Smooth muscle cell (in vitro differentiated cells): ENCODE data around the gene LILRA6. TPM values are rescaled to one million over a fixed set of nuclear protein-coding genes. Genes with fewer than 3 reads are reported as not detected.
"Not testable (repeated sequence)": the region's sequence is repeated elsewhere in the genome, so short reads cannot be mapped to it uniquely, and the experiment has no call there.

Experiments used
- DNase-seq: peaks from one replicate; lab custom pipeline; 2025; ENCODE audit not compliant: unreplicated experiment; lab: John Stamatoyannopoulos, UW
- H2AFZ ChIP-seq: fragments of 200-600 bp; sonication (generic); 2 replicates; pipeline ENCODE4 v1.6.0; 2016; ENCODE audit warnings: antibody characterized with exemption, low read depth, mild to moderate bottlenecking
- H3F3A ChIP-seq: fragments of 200-600 bp; sonication (generic); 2 replicates; pipeline ENCODE4 v1.6.0; 2017; ENCODE audit warnings: antibody characterized with exemption, low read depth
- H3K27ac ChIP-seq: fragments of 200-600 bp; sonication (generic); 2 replicates; pipeline ENCODE4 v1.5.1; 2016; ENCODE audit warnings: low read depth, mild to moderate bottlenecking
- H3K27me3 ChIP-seq: fragments of 200-600 bp; sonication (generic); 2 replicates; pipeline ENCODE4 v1.6.1; 2016; ENCODE audit warnings: low read depth, mild to moderate bottlenecking
- H3K36me3 ChIP-seq: fragments of 200-600 bp; sonication (generic); 2 replicates; pipeline ENCODE4 v1.5.1; 2016; ENCODE audit warnings: low read depth
- H3K4me1 ChIP-seq: fragments of 200-600 bp; sonication (generic); 2 replicates; pipeline ENCODE4 v1.5.1; 2016; ENCODE audit warnings: low read depth
- H3K4me2 ChIP-seq: fragments of 200-600 bp; sonication (generic); 2 replicates; pipeline ENCODE4 v1.6.0; 2016; ENCODE audit warnings: mild to moderate bottlenecking
- H3K4me3 ChIP-seq: fragments of 200-600 bp; sonication (generic); 2 replicates; pipeline ENCODE4 v1.5.1; 2016; ENCODE audit warnings: mild to moderate bottlenecking
- H3K79me2 ChIP-seq: fragments of 200-600 bp; sonication (generic); 2 replicates; pipeline ENCODE4 v1.6.0; 2016; ENCODE audit warnings: low read depth, mild to moderate bottlenecking
- H3K9ac ChIP-seq: fragments of 200-600 bp; sonication (generic); 2 replicates; pipeline ENCODE4 v1.6.0; 2016; ENCODE audit warnings: low read depth
- H3K9me3 ChIP-seq: fragments of 200-600 bp; sonication (generic); replicated peaks from 2 replicates; pipeline ENCODE4 v1.5.1; 2016; ENCODE audit warnings: low read depth
- H4K20me1 ChIP-seq: fragments of 200-600 bp; sonication (generic); 2 replicates; pipeline ENCODE4 v1.6.0; 2016; ENCODE audit warnings: low read depth
- CTCF ChIP-seq: fragments of 200-600 bp; sonication (generic); IDR thresholded peaks from 2 replicates; pipeline ENCODE4 v1.5.1; 2017; ENCODE audit warnings: borderline replicate concordance, mild to moderate bottlenecking, antibody characterized with exemption; ENCODE audit not compliant: insufficient read depth, poor library complexity, severe bottlenecking
- WGBS: methylation state at CpG from one replicate; pipeline ENCODE4 v1.1.7; 2016; ENCODE audit warnings: low lambda C conversion rate; 5-methylcytosine and 5-hydroxymethylcytosine counted together
- polyA plus RNA-seq: library from polyadenylated mRNA; unstranded; fragments of >200 nt; fragmentation: Nextera tagmentation; extraction: Ambion mirVana; gene quantifications from 2 replicates; pipeline ENCODE4 v1.2.1, GENCODE V29; 2016
- total RNA-seq: library from RNA; depleted of rRNA; stranded (reverse); fragments of >200 nt; gene quantifications from 2 replicates; pipeline ENCODE4 v1.2.3, GENCODE V29; 2014

The LILRA6 gene
- total and polyA plus RNA-seq, 2 experiments from 2014 or later = not detected

- Histone ChIP-seq H3K9me3 (no peaks in the 10 kb centered on the region), H3F3A (no peaks in the 10 kb centered on the region), H3K4me1 (no peaks in the 10 kb centered on the region), H3K27ac (no peak overlapping the region), H4K20me1 (no peaks in the 10 kb centered on the region), H3K4me2 (no peak overlapping the region), H3K36me3 (no peaks in the 10 kb centered on the region), H3K9ac (no peak overlapping the region), H3K79me2 (no peaks in the 10 kb centered on the region), H2AFZ (no peak overlapping the region), H3K4me3 (no peak overlapping the region), H3K27me3 (peaks cover 14% of the 10 kb centered on the region)
- TF ChIP-seq CTCF = no peak
- no peak for DNase-seq
- 91% methylated on average over 8 of the region's 8 CpGs for WGBS
Measured at GRCh38 chr19:54248016-54248601, 5.5 kb upstream of the LILRA6 start.

- H3K36me3 ChIP-seq = no peaks in the 10 kb centered on the region
- no peak overlapping the region for H2AFZ ChIP-seq
- TF ChIP-seq CTCF = no peak
- no peaks in the 10 kb centered on the region for H3F3A ChIP-seq
- WGBS = 93% methylated on average over 20 of the region's 20 CpGs
- no peak overlapping the region for H3K4me3 ChIP-seq
- H4K20me1 ChIP-seq = no peaks in the 10 kb centered on the region
- H3K4me1 ChIP-seq = no peaks in the 10 kb centered on the region
- peaks cover 12% of the 10 kb centered on the region for H3K27me3 ChIP-seq
- DNase-seq = no peak
- H3K9ac ChIP-seq = no peak overlapping the region
- no peaks in the 10 kb centered on the region for H3K9me3 ChIP-seq
- H3K79me2 ChIP-seq = no peaks in the 10 kb centered on the region
- H3K4me2 ChIP-seq = no peak overlapping the region
- no peak overlapping the region for H3K27ac ChIP-seq
Measured at GRCh38 chr19:54247106-54247930, 4.7 kb upstream of the LILRA6 start.

- Histone ChIP-seq H3K9ac (no peak overlapping the region), H3K4me3 (no peak overlapping the region), H3K4me2 (no peak overlapping the region), H3K36me3 (no peaks in the 10 kb centered on the region), H3K27me3 (peaks cover 12% of the 10 kb centered on the region), H3K4me1 (no peaks in the 10 kb centered on the region), H3K9me3 (no peaks in the 10 kb centered on the region), H3F3A (no peaks in the 10 kb centered on the region), H3K27ac (no peak overlapping the region), H3K79me2 (no peaks in the 10 kb centered on the region), H4K20me1 (no peaks in the 10 kb centered on the region), H2AFZ (no peak overlapping the region)
- WGBS = 91% methylated on average over 3 of the region's 3 CpGs
- no peak for DNase-seq
- TF ChIP-seq CTCF = no peak
Measured at GRCh38 chr19:54245936-54246335, 3.3 kb upstream of the LILRA6 start.

- not testable (repeated sequence) for H3K9me3 ChIP-seq, H3K79me2 ChIP-seq, H3K27ac ChIP-seq, H4K20me1 ChIP-seq, H3F3A ChIP-seq, H3K4me3 ChIP-seq, DNase-seq, H3K27me3 ChIP-seq, H2AFZ ChIP-seq, H3K4me2 ChIP-seq, H3K36me3 ChIP-seq, H3K4me1 ChIP-seq, H3K9ac ChIP-seq
- 82% methylated on average over 7 of the region's 8 CpGs for WGBS
Measured at GRCh38 chr19:54243809-54244208, 1.2 kb upstream of the LILRA6 start.

GRCh38 chr19:54242234-54242633 lies 356 bp downstream of the LILRA6 start:
- H3K4me3 ChIP-seq, H3K36me3 ChIP-seq, H4K20me1 ChIP-seq, H3K4me1 ChIP-seq, H3K27ac ChIP-seq, H2AFZ ChIP-seq, H3K4me2 ChIP-seq, H3F3A ChIP-seq, H3K79me2 ChIP-seq, H3K9me3 ChIP-seq, H3K9ac ChIP-seq, H3K27me3 ChIP-seq, DNase-seq: not testable (repeated sequence)
- WGBS = 73% methylated on average over 4 of the region's 4 CpGs
